ENCODE results near the gene SPTB.

- TF ChIP-seq, protein P1, sequence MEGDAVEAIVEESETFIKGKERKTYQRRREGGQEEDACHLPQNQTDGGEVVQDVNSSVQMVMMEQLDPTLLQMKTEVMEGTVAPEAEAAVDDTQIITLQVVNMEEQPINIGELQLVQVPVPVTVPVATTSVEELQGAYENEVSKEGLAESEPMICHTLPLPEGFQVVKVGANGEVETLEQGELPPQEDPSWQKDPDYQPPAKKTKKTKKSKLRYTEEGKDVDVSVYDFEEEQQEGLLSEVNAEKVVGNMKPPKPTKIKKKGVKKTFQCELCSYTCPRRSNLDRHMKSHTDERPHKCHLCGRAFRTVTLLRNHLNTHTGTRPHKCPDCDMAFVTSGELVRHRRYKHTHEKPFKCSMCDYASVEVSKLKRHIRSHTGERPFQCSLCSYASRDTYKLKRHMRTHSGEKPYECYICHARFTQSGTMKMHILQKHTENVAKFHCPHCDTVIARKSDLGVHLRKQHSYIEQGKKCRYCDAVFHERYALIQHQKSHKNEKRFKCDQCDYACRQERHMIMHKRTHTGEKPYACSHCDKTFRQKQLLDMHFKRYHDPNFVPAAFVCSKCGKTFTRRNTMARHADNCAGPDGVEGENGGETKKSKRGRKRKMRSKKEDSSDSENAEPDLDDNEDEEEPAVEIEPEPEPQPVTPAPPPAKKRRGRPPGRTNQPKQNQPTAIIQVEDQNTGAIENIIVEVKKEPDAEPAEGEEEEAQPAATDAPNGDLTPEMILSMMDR (tag by site-specific recombination; IDR thresholded peaks at IDR 0.05) = no peak
- TF ChIP-seq ZNF610 (tag by site-specific recombination; IDR thresholded peaks at IDR 0.05; ENCODE audit: borderline replicate concordance) = no peak
- TF ChIP-seq ZBTB17 (tag by site-specific recombination; IDR thresholded peaks at IDR 0.05) = no peak
- no peak for TF ChIP-seq ZNF133 (tag by site-specific recombination; IDR thresholded peaks at IDR 0.05)
- TF ChIP-seq TCF7L2 (IDR thresholded peaks at IDR 0.05; ENCODE audit: borderline replicate concordance, low read depth, low read length) = no peak
- TF ChIP-seq KLF1 (tag by site-specific recombination; IDR thresholded peaks at IDR 0.05) = no peak
- no peak for TF ChIP-seq ZBTB1 (tag by site-specific recombination; IDR thresholded peaks at IDR 0.05)
- TF ChIP-seq, protein P2, sequence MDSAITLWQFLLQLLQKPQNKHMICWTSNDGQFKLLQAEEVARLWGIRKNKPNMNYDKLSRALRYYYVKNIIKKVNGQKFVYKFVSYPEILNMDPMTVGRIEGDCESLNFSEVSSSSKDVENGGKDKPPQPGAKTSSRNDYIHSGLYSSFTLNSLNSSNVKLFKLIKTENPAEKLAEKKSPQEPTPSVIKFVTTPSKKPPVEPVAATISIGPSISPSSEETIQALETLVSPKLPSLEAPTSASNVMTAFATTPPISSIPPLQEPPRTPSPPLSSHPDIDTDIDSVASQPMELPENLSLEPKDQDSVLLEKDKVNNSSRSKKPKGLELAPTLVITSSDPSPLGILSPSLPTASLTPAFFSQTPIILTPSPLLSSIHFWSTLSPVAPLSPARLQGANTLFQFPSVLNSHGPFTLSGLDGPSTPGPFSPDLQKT (IDR thresholded peaks at IDR 0.05; ENCODE audit: borderline replicate concordance, low read depth, low read length) = no peak
- TF ChIP-seq PRDM10 (tag by site-specific recombination; IDR thresholded peaks at IDR 0.05) = no peak
- no peak for TF ChIP-seq REST (tag by site-specific recombination; IDR thresholded peaks at IDR 0.05)
- TF ChIP-seq, protein P3, sequence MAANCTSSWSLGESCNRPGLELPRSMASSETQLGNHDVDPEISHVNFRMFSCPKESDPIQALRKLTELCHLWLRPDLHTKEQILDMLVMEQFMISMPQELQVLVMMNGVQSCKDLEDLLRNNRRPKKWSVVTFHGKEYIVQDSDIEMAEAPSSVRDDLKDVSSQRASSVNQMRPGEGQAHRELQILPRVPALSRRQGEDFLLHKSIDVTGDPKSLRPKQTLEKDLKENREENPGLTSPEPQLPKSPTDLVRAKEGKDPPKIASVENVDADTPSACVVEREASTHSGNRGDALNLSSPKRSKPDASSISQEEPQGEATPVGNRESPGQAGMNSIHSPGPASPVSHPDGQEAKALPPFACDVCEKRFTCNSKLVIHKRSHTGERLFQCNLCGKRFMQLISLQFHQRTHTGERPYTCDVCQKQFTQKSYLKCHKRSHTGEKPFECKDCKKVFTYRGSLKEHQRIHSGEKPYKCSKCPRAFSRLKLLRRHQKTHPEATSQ (tag by site-specific recombination; IDR thresholded peaks at IDR 0.05) = no peak
- no peak for TF ChIP-seq ZFP37 (tag by site-specific recombination; IDR thresholded peaks at IDR 0.05)
- TF ChIP-seq KLF8 (tag by site-specific recombination; IDR thresholded peaks at IDR 0.05) = no peak
These were observed 17.8 kb downstream of the SPTB start for GRCh38 chr14:64861916-64862315.

Measured in HEK293 (cell line).